Liver (tissue), 9 donors: ENCODE measurements around the gene GIMAP4. TPM values are rescaled to one million over a fixed set of nuclear protein-coding genes. Genes with fewer than 3 reads are reported as not detected.

Experiments used
- DNase-seq: peaks from one replicate; pipeline ENCODE4 v3.0.0-alpha.2; 2017; ENCODE audit warnings: low spot score
- H3K27ac ChIP-seq, 2 donors: one replicate each; pipeline ENCODE4 v1.7.0; 2013; ENCODE audit warnings: inconsistent platforms in 2 of 2, low read length in 2 of 2, control low read depth in 1 of 2, low read depth in 1 of 2, mild to moderate bottlenecking in 1 of 2
- H3K27me3 ChIP-seq, 4 donors: one replicate each; pipeline versions ENCODE4 v1.6.1 to v1.7.0; 2013; ENCODE audit warnings: low read length in 3 of 4, inconsistent platforms in 1 of 4, mild to moderate bottlenecking in 1 of 4, moderate library complexity in 1 of 4; ENCODE audit not compliant: control insufficient read depth in 4 of 4, insufficient read depth in 4 of 4
- H3K36me3 ChIP-seq, 4 donors: one replicate each; pipeline versions ENCODE4 v1.6.1 to v1.7.0; 2013; ENCODE audit warnings: low read length in 3 of 4, mild to moderate bottlenecking in 3 of 4, low read depth in 1 of 4, moderate library complexity in 1 of 4; ENCODE audit not compliant: control insufficient read depth in 4 of 4, insufficient read depth in 3 of 4
- H3K4me1 ChIP-seq, 4 donors: one replicate each; pipeline versions ENCODE4 v1.6.1 to v1.7.0; 2013; ENCODE audit warnings: low read length in 3 of 4, mild to moderate bottlenecking in 3 of 4, moderate library complexity in 1 of 4; ENCODE audit not compliant: control insufficient read depth in 4 of 4, insufficient read depth in 4 of 4
- H3K4me3 ChIP-seq, 3 donors: one replicate each; pipeline versions ENCODE4 v1.6.1 to v1.7.0; 2013; ENCODE audit warnings: low read length in 3 of 3, control low read depth in 1 of 3, low read depth in 1 of 3, mild to moderate bottlenecking in 1 of 3
- H3K9ac ChIP-seq, 2 donors: one replicate each; pipeline ENCODE4 v1.7.0; 2013; ENCODE audit warnings: low read length in 2 of 2, mild to moderate bottlenecking in 2 of 2, moderate library complexity in 2 of 2, control low read depth in 1 of 2, low read depth in 1 of 2
- H3K9me3 ChIP-seq, 4 donors: one replicate each; pipeline versions ENCODE4 v1.6.1 to v1.7.0; 2013; ENCODE audit warnings: low read length in 3 of 4; ENCODE audit not compliant: control insufficient read depth in 4 of 4
- EGR1 ChIP-seq, 2 donors: IDR thresholded peaks; 2 replicates each; pipeline ENCODE4 v1.6.1; 2016 to 2018; ENCODE audit warnings: antibody characterized with exemption in 2 of 2, low read depth in 2 of 2
- GABPA ChIP-seq, 2 donors: IDR thresholded peaks in 1 of 2; conservative IDR thresholded peaks in 1 of 2; 2 replicates each; pipeline ENCODE4 v1.6.1; 2016; ENCODE audit warnings: antibody characterized with exemption in 2 of 2, mild to moderate bottlenecking in 1 of 2, moderate library complexity in 1 of 2
- HNF4A ChIP-seq, 2 donors: conservative IDR thresholded peaks; 2 replicates each; pipeline ENCODE4 v1.6.1; 2016; ENCODE audit warnings: antibody characterized with exemption in 2 of 2, mild to moderate bottlenecking in 2 of 2
- HNF4G ChIP-seq: IDR thresholded peaks from 2 replicates; pipeline ENCODE4 v1.6.1; 2016; ENCODE audit warnings: antibody characterized with exemption
- JUND ChIP-seq, 2 donors: IDR thresholded peaks; 2 replicates each; pipeline ENCODE4 v1.6.1; 2016; ENCODE audit warnings: antibody characterized with exemption in 2 of 2
- NR2F2 ChIP-seq: IDR thresholded peaks from 2 replicates; pipeline ENCODE4 v1.6.1; 2016; ENCODE audit warnings: antibody characterized with exemption
- RAD21 ChIP-seq, 2 donors: IDR thresholded peaks; 2 replicates each; pipeline ENCODE4 v1.6.1; 2016; ENCODE audit warnings: antibody characterized with exemption in 2 of 2, mild to moderate bottlenecking in 2 of 2
- RXRA ChIP-seq, 2 donors: IDR thresholded peaks; 2 replicates each; pipeline ENCODE4 v1.6.1; 2017 to 2018; ENCODE audit warnings: antibody characterized with exemption in 2 of 2, mild to moderate bottlenecking in 1 of 2
- SP1 ChIP-seq: IDR thresholded peaks from 2 replicates; pipeline ENCODE4 v1.6.1; 2018; ENCODE audit warnings: antibody characterized with exemption, mild to moderate bottlenecking
- TAF1 ChIP-seq: conservative IDR thresholded peaks from 2 replicates; pipeline ENCODE4 v1.6.1; 2016; ENCODE audit warnings: antibody characterized with exemption, mild to moderate bottlenecking
- YY1 ChIP-seq: IDR thresholded peaks from 2 replicates; pipeline ENCODE4 v1.6.1; 2016; ENCODE audit warnings: antibody characterized with exemption, mild to moderate bottlenecking
- WGBS: extraction: QIAGEN DNeasy Blood & Tissue Kit; methylation state at CpG from one replicate; pipeline ENCODE4 v1.1.7; 2013; 5-methylcytosine and 5-hydroxymethylcytosine counted together
- polyA plus RNA-seq, 2 donors: library from polyadenylated mRNA; stranded (reverse) in 1 of 2; unstranded in 1 of 2; fragments of 200-250 nt in 1 of 2; fragments of >200 nt in 1 of 2; fragmentation: Nextera tagmentation in 1 of 2; extraction: Ambion mirVana in 1 of 2; gene quantifications; one replicate each; pipeline versions ENCODE4 v1.2.1 to v1.2.3, GENCODE V29; 2013 to 2015
- total RNA-seq, 2 donors: library from RNA; depleted of rRNA; stranded (reverse); fragments of >200 nt; gene quantifications; one replicate each; pipeline ENCODE4 v1.2.3, GENCODE V29; 2014
- TF ChIP-seq, protein P1 (sequence below): fragments of 150-350 bp; IDR thresholded peaks from 2 replicates; pipeline ENCODE4 v1.5.1; 2017; ENCODE audit warnings: improper control_type of control experiment, low read depth, low read length; ENCODE audit not compliant: missing input control
- TF ChIP-seq, protein P2 (sequence below): IDR thresholded peaks from 2 replicates; pipeline ENCODE4 v1.6.1; 2016; ENCODE audit warnings: antibody characterized with exemption
- TF ChIP-seq, protein P3 (sequence below): IDR thresholded peaks from 2 replicates; pipeline ENCODE4 v1.6.1; 2016; ENCODE audit warnings: antibody characterized with exemption
- TF ChIP-seq, protein P4 (sequence below): IDR thresholded peaks from 2 replicates; pipeline ENCODE4 v1.6.1; 2016; ENCODE audit warnings: antibody characterized with exemption
- donor health status: healthy.
- donor health status: healthy.
- donor health status: healthy.
- donor health status: healthy.
- donor health status: healthy.

GIMAP4 gene
- total and polyA plus RNA-seq, 4 donors: 14.6 to 21.3 (median 15.7) TPM

DNA sequence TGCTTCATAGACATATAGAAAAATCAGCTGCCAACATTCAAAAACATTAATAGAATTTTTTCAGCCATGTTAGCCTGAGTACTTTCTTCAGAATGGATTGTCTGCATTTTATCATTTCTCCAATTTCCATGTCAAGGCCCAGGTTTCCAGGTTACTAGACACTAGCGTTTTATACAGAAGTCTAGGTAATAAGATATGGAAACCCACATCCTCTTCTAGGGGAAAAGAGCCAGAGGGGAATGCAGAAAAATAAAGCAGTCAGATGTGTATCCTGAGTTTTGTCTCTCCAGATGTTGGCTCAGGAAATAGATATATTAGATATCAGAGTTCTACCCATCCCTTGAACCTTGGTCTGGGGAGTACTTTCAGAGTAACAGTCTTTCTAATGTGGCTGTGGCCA lies 20.4 kb downstream of the GIMAP4 start:
- H3K4me1 ChIP-seq: peaks cover 0 to 8% (median 3%) of the 10 kb centered on the region in 4 donors
- no peaks in the 10 kb centered on the region for H3K36me3 ChIP-seq
- H3K9me3 ChIP-seq: no peaks in the 10 kb centered on the region
- no peak overlapping the region for H3K9ac ChIP-seq
- H3K4me3 ChIP-seq: no peak overlapping the region
- H3K27ac ChIP-seq: peak overlapping the region in 1 of 2 donors; percentile 38
- WGBS: 81% methylated on average over 1 of the region's 1 CpG
- H3K27me3 ChIP-seq: no peaks in the 10 kb centered on the region
- TF ChIP-seq HNF4A (conservative IDR thresholded peaks at IDR 0.05): no peak
- TF ChIP-seq, protein P1, sequence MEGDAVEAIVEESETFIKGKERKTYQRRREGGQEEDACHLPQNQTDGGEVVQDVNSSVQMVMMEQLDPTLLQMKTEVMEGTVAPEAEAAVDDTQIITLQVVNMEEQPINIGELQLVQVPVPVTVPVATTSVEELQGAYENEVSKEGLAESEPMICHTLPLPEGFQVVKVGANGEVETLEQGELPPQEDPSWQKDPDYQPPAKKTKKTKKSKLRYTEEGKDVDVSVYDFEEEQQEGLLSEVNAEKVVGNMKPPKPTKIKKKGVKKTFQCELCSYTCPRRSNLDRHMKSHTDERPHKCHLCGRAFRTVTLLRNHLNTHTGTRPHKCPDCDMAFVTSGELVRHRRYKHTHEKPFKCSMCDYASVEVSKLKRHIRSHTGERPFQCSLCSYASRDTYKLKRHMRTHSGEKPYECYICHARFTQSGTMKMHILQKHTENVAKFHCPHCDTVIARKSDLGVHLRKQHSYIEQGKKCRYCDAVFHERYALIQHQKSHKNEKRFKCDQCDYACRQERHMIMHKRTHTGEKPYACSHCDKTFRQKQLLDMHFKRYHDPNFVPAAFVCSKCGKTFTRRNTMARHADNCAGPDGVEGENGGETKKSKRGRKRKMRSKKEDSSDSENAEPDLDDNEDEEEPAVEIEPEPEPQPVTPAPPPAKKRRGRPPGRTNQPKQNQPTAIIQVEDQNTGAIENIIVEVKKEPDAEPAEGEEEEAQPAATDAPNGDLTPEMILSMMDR: no peak
- no peak for TF ChIP-seq TAF1
- no peak for TF ChIP-seq GABPA (IDR thresholded peaks at IDR 0.05 in 1 of 2, conservative IDR thresholded peaks at IDR 0.05 in 1 of 2)
- no peak for TF ChIP-seq NR2F2
- no peak for TF ChIP-seq RAD21 (IDR thresholded peaks at IDR 0.05)
- TF ChIP-seq, protein P2, sequence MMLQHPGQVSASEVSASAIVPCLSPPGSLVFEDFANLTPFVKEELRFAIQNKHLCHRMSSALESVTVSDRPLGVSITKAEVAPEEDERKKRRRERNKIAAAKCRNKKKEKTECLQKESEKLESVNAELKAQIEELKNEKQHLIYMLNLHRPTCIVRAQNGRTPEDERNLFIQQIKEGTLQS: no peak
- TF ChIP-seq EGR1 (IDR thresholded peaks at IDR 0.05; ENCODE audit: low read depth in 2 of 2): no peak
- DNase-seq: no peak

DNA sequence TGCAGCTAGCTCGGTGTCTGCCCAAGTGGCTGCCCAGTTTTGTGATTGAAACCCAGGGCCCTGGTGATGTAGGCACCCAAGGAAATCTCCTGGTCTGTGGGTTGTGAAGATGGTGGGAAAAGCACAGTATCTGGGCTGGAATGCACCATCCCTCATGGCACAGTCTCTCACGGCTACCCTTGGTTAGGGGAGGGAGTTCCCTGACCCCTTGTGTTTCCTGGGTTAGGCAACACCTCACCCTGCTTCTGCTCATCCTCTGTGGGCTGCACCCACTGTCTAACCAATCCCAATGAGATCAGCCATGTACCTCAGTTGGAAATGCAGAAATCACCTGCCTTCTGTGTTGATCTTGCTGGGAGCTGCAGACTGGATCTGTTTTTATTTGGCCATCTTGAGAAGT lies 27.6 kb downstream of the GIMAP4 start:
- Histone ChIP-seq H3K4me1 (no peaks in the 10 kb centered on the region), H3K27me3 (no peaks in the 10 kb centered on the region), H3K4me3 (no peak overlapping the region), H3K9ac (no peak overlapping the region), H3K27ac (no peak overlapping the region), H3K36me3 (no peaks in the 10 kb centered on the region), H3K9me3 (peaks cover 0 to 4% (median 1%) of the 10 kb centered on the region in 4 donors)
- no peak for DNase-seq
- WGBS: 75% methylated on average over 2 of the region's 2 CpGs
- TF ChIP-seq JUND (IDR thresholded peaks at IDR 0.05) (no peak), EGR1 (IDR thresholded peaks at IDR 0.05; ENCODE audit: low read depth in 2 of 2) (no peak), HNF4A (conservative IDR thresholded peaks at IDR 0.05) (no peak), RAD21 (IDR thresholded peaks at IDR 0.05) (no peak), YY1 (no peak), GABPA (IDR thresholded peaks at IDR 0.05 in 1 of 2, conservative IDR thresholded peaks at IDR 0.05 in 1 of 2) (no peak), SP1 (no peak), HNF4G (no peak), NR2F2 (no peak), RXRA (IDR thresholded peaks at IDR 0.05) (no peak)
- TF ChIP-seq, protein P1: no peak
- TF ChIP-seq, protein P3, sequence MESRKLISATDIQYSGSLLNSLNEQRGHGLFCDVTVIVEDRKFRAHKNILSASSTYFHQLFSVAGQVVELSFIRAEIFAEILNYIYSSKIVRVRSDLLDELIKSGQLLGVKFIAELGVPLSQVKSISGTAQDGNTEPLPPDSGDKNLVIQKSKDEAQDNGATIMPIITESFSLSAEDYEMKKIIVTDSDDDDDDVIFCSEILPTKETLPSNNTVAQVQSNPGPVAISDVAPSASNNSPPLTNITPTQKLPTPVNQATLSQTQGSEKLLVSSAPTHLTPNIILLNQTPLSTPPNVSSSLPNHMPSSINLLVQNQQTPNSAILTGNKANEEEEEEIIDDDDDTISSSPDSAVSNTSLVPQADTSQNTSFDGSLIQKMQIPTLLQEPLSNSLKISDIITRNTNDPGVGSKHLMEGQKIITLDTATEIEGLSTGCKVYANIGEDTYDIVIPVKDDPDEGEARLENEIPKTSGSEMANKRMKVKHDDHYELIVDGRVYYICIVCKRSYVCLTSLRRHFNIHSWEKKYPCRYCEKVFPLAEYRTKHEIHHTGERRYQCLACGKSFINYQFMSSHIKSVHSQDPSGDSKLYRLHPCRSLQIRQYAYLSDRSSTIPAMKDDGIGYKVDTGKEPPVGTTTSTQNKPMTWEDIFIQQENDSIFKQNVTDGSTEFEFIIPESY: no peak
- TF ChIP-seq, protein P4, sequence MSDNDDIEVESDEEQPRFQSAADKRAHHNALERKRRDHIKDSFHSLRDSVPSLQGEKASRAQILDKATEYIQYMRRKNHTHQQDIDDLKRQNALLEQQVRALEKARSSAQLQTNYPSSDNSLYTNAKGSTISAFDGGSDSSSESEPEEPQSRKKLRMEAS: no peak
